Measurements from ENCODE around the gene NTN4.
"Not testable (repeated sequence)": the region's sequence is repeated elsewhere in the genome, so short reads cannot be mapped to it uniquely, and the experiment has no call there.

NTN4 gene

GRCh38 chr12:95705143-95705542 is 85.4 kb downstream of the NTN4 start:
- DNase-seq: no peak

GRCh38 chr12:95703986-95704385 is 86.6 kb downstream of the NTN4 start:
- DNase-seq: no peak

- DNase-seq: no peak
Observed at GRCh38 chr12:95701722-95702418, 88.7 kb downstream of the NTN4 start.

- DNase-seq: no peak
Observed at GRCh38 chr12:95701275-95701674, 89.3 kb downstream of the NTN4 start.

- peak; percentile 83 for DNase-seq
Observed at GRCh38 chr12:95700316-95700785, 90.2 kb downstream of the NTN4 start.

- DNase-seq: no peak
Observed at GRCh38 chr12:95699579-95699978, 91.0 kb downstream of the NTN4 start.

- no peak for DNase-seq
Observed at GRCh38 chr12:95694136-95694535, 96.4 kb downstream of the NTN4 start.

- DNase-seq: no peak
Observed at GRCh38 chr12:95693689-95694088, 96.9 kb downstream of the NTN4 start.

- DNase-seq: no peak
Observed at GRCh38 chr12:95690861-95691635, 99.5 kb downstream of the NTN4 start.

- no peak for DNase-seq
Observed at GRCh38 chr12:95687937-95688336, 102.6 kb downstream of the NTN4 start.

GRCh38 chr12:95683418-95683817 is 107.1 kb downstream of the NTN4 start:
- DNase-seq: no peak

- no peak for DNase-seq
Observed at GRCh38 chr12:95681210-95681765, 109.3 kb downstream of the NTN4 start.

GRCh38 chr12:95678684-95679083 is 111.9 kb downstream of the NTN4 start:
- DNase-seq: no peak

- not testable (repeated sequence) for DNase-seq
Observed at GRCh38 chr12:95677782-95678181, 112.8 kb downstream of the NTN4 start.

- peak; percentile 31 for DNase-seq
Observed at GRCh38 chr12:95674631-95675030, 115.9 kb downstream of the NTN4 start.

- DNase-seq: no peak
Observed at GRCh38 chr12:95674163-95674562, 116.4 kb downstream of the NTN4 start.

GRCh38 chr12:95673576-95673975 is 117.0 kb downstream of the NTN4 start:
- no peak for DNase-seq

- no peak for DNase-seq
Observed at GRCh38 chr12:95672166-95672565, 118.4 kb downstream of the NTN4 start.

- DNase-seq: no peak
Observed at GRCh38 chr12:95671265-95671664, 119.3 kb downstream of the NTN4 start.

GRCh38 chr12:95663525-95663924 is 127.0 kb downstream of the NTN4 start:
- no peak for DNase-seq

- no peak for DNase-seq
Observed at GRCh38 chr12:95661360-95661759, 129.2 kb downstream of the NTN4 start.

- no peak for DNase-seq
Observed at GRCh38 chr12:95658386-95658785, 132.2 kb downstream of the NTN4 start.

GRCh38 chr12:95654665-95655064 is 135.9 kb downstream of the NTN4 start:
- DNase-seq: not testable (repeated sequence)

Measured in fibroblast of skin of right quadriceps (primary cell).